Measurements from ENCODE around the gene STEAP1.
A peak's percentile ranks its signal among the peaks of the same experiment; 100 is the strongest.
"Not testable (repeated sequence)": the region's sequence is repeated elsewhere in the genome, so short reads cannot be mapped to it uniquely, and the experiment has no call there.

STEAP1 gene

DNA sequence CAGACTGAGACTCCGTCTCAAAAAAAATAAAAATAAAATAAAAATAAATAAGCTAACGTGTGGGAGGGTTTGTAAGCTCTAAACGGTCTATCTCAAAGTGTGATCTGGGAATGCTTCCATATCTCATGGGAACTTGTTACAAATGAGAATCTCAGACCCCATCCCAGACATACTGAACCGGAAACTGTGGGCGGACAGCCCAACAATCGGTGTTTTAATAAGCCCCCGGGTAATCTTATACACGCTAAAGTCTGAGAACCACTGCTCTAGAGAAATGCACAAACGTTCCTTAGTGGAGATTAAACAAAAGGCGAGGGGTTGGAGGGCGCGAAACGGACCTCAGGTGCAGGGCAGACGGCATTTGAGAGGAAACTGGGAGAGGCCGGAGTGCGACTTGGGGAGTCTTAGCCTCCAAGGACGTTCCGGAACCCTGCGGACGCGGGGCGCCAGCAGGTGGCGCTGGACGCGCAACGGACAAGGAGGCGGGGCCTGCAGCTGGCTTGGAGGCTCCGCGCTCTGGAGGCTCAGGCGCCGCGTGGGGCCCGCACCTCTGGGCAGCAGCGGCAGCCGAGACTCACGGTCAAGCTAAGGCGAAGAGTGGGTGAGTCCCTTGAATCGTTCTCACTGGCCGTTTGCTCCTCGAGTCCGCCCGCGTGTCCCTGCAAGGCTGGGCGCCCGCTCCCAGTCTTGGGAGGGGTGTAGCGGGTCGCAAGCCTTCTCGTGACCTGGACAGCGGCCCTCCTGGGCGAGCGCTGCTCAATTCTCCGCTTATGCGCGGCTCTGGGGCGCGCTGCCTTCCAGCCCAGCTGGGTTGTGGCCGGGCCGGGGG, at the start of gene STEAP1:
Gene STEAP1 (plus strand): TSS at position 527 of the 829 bp plus-strand sequence. CDS start 5,320 bp downstream, outside the sequence.
- not testable (repeated sequence) for H3K36me3 Mint-ChIP-seq; H3K27ac Mint-ChIP-seq; H3K4me1 Mint-ChIP-seq (ENCODE audit: low read depth); H3K9me3 Mint-ChIP-seq (ENCODE audit: low read depth)
- peak within 1 kb of the TSS; percentile 73 for H3K4me3 Mint-ChIP-seq
- H3K27me3 Mint-ChIP-seq: peaks cover 24% of the 10 kb centered on the region

DNA sequence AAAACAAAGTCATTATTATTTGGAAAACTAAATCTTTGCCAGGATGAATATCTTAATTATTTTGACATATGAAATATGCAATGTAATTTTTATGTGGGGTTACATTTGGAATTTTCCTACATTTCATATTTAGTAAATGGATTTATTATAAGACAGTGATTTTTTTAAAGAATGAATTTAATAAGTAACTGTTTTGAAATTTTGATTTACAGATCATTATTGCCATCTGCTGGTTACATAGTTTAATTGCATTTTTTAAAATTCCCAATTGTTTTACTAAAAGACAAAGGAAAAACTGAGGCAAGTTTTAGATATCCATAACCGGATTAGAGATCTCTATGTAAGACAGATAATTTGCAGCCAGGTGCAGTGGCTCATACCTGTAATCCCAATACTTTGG, 39.3 kb upstream of the STEAP1 start:
- not testable (repeated sequence) for H3K27ac Mint-ChIP-seq; H3K9me3 Mint-ChIP-seq (ENCODE audit: low read depth); H3K36me3 Mint-ChIP-seq; H3K4me3 Mint-ChIP-seq
- Mint-ChIP-seq H3K4me1 (ENCODE audit: low read depth) (peaks cover 11% of the 10 kb centered on the region), H3K27me3 (peaks cover 11% of the 10 kb centered on the region)

GRCh38 chr7:90118551-90119177, 35.6 kb upstream of the STEAP1 start:
- Mint-ChIP-seq H3K4me1 (ENCODE audit: low read depth) (peaks cover 14% of the 10 kb centered on the region), H3K4me3 (peak overlapping the region; percentile 88), H3K27me3 (peaks cover 15% of the 10 kb centered on the region)
- H3K27ac Mint-ChIP-seq; H3K9me3 Mint-ChIP-seq (ENCODE audit: low read depth); H3K36me3 Mint-ChIP-seq: not testable (repeated sequence)

- Mint-ChIP-seq H3K4me3 (peak overlapping the region; percentile 88), H3K4me1 (ENCODE audit: low read depth) (peaks cover 14% of the 10 kb centered on the region), H3K27ac (peak overlapping the region; percentile 19), H3K9me3 (ENCODE audit: low read depth) (no peaks in the 10 kb centered on the region), H3K36me3 (no peaks in the 10 kb centered on the region), H3K27me3 (peaks cover 15% of the 10 kb centered on the region)
These were observed 34.9 kb upstream of the STEAP1 start for GRCh38 chr7:90119178-90119971.

- Mint-ChIP-seq H3K4me3 (peak overlapping the region; percentile 88), H3K4me1 (ENCODE audit: low read depth) (peaks cover 14% of the 10 kb centered on the region), H3K27me3 (peaks cover 15% of the 10 kb centered on the region), H3K27ac (peak overlapping the region; percentile 19)
- H3K9me3 Mint-ChIP-seq (ENCODE audit: low read depth); H3K36me3 Mint-ChIP-seq: not testable (repeated sequence)
These were observed 34.1 kb upstream of the STEAP1 start for GRCh38 chr7:90120205-90120604.

DNA sequence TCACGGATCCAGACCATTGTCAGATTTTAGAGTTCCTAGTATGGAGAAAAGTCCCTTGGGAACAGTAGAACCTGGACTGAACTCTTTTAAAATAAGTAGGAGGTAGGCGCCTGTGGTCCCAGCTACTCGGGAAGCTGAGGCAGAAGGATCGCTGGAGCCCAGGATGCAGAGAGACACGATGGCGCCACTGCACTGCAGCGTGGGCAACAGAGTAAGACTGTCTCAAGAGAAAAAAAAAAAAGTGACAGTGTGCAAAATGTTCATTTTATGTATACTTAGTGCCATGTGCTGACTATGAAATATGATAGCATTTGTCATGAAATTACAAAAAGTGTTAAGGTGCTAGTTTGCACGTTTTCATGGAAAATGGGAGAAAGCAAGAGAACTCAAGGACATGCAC, 22.5 kb upstream of the STEAP1 start:
- not testable (repeated sequence) for H3K4me1 Mint-ChIP-seq (ENCODE audit: low read depth); H3K4me3 Mint-ChIP-seq; H3K36me3 Mint-ChIP-seq; H3K27me3 Mint-ChIP-seq; H3K27ac Mint-ChIP-seq; H3K9me3 Mint-ChIP-seq (ENCODE audit: low read depth)

- not testable (repeated sequence) for H3K4me3 Mint-ChIP-seq; H3K4me1 Mint-ChIP-seq (ENCODE audit: low read depth); H3K27ac Mint-ChIP-seq; H3K27me3 Mint-ChIP-seq; H3K9me3 Mint-ChIP-seq (ENCODE audit: low read depth); H3K36me3 Mint-ChIP-seq
These were observed 6.9 kb upstream of the STEAP1 start for GRCh38 chr7:90147079-90147960.

GRCh38 chr7:90149428-90149827, 4.8 kb upstream of the STEAP1 start:
- H3K9me3 Mint-ChIP-seq (ENCODE audit: low read depth); H3K4me3 Mint-ChIP-seq; H3K36me3 Mint-ChIP-seq; H3K4me1 Mint-ChIP-seq (ENCODE audit: low read depth); H3K27ac Mint-ChIP-seq: not testable (repeated sequence)
- H3K27me3 Mint-ChIP-seq: peaks cover 12% of the 10 kb centered on the region

GRCh38 chr7:90151884-90152283, 2.4 kb upstream of the STEAP1 start:
- H3K36me3 Mint-ChIP-seq; H3K4me3 Mint-ChIP-seq; H3K4me1 Mint-ChIP-seq (ENCODE audit: low read depth); H3K27ac Mint-ChIP-seq; H3K9me3 Mint-ChIP-seq (ENCODE audit: low read depth): not testable (repeated sequence)
- peaks cover 21% of the 10 kb centered on the region for H3K27me3 Mint-ChIP-seq

DNA sequence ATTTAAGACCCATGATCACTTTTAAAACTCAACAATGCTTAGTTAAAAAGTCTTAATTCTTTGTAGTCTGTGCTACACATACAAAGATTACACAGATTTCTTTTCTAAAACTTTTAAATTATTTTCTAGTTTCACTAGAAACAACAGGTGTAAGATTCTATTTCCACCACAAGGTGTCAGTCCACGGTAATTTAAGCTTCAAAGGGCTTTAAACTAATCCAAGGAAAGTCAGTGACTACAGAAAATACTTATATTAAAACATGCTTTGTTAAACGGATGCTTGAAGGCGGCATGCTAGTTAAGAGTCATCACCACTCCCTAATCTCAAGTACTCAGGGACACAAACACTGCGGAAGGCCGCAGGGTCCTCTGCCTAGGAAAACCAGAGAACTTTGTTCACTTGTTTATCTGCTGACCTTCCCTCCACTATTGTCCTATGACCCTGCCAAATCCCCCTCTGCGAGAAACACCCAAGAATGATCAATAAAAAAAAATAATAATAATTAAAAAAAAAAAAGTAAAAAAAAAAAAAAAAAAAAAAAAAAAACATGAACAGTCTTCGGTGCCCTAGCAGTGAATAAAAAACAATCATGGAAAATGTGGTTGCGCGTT, 1.5 kb upstream of the STEAP1 start:
- not testable (repeated sequence) for H3K4me3 Mint-ChIP-seq, H3K27ac Mint-ChIP-seq

DNA sequence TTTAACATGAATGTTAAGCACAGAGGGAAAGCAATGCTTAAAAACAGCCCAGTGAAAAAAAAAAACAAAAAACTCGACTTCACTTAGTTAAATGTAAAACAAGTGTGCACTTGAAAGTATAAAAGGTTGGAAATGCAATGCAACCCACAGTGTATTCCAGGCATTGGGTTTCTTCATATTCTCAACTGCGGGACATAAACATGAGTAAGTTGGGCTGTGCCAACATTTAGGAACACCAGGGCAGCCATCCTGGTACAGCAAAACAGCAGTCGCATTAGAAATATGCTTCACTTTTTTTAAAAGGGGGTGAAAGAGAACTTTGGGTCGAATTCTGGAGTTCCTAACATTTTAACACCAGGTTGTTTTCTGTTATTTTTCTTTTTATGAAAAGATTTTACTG, 937 bp downstream of the STEAP1 start:
- no peaks in the 10 kb centered on the region for H3K9me3 Mint-ChIP-seq (ENCODE audit: low read depth)
- no peaks in the 10 kb centered on the region for H3K36me3 Mint-ChIP-seq

More for the DNA sequence above, 1.5 kb upstream of the STEAP1 start:
- H3K9me3 Mint-ChIP-seq (ENCODE audit: low read depth); H3K36me3 Mint-ChIP-seq; H3K4me1 Mint-ChIP-seq (ENCODE audit: low read depth): not testable (repeated sequence)
- peaks cover 24% of the 10 kb centered on the region for H3K27me3 Mint-ChIP-seq

GRCh38 chr7:90157331-90157730, 3.1 kb downstream of the STEAP1 start:
- not testable (repeated sequence) for H3K4me1 Mint-ChIP-seq (ENCODE audit: low read depth); H3K4me3 Mint-ChIP-seq; H3K27ac Mint-ChIP-seq; H3K9me3 Mint-ChIP-seq (ENCODE audit: low read depth); H3K36me3 Mint-ChIP-seq
- H3K27me3 Mint-ChIP-seq: peaks cover 22% of the 10 kb centered on the region

More for the DNA sequence above, 937 bp downstream of the STEAP1 start:
- Mint-ChIP-seq H3K27me3 (peaks cover 26% of the 10 kb centered on the region), H3K27ac (no peak overlapping the region), H3K4me3 (peak overlapping the region; percentile 73), H3K4me1 (ENCODE audit: low read depth) (peaks cover 6% of the 10 kb centered on the region)

DNA sequence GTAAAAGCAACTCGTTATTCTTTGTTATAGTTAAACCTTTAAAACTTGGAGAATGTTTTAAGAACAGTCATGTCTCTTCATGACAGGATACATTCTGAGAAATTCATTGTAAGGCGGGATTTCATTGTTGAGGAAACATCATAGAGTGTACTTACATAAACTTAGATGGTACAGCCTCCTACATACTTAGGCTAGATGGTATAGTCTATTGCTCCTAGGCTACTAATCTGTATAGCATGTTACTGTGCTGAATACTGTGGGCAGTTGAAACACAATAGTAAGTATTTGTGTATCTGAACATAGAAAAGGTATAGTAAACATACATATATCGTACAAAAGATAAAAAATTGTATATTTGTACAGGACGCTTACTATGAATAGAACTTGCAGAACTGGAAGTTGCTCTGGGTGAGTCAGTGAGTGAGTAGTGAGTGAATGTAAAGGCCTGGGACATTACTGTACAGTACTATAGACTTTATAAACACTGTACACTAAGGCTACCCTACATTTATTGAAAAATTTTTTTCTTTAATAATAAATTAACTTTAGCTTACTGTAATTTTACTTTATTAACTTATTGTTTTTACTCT, 3.6 kb downstream of the STEAP1 start:
- H3K9me3 Mint-ChIP-seq (ENCODE audit: low read depth); H3K4me1 Mint-ChIP-seq (ENCODE audit: low read depth); H3K27ac Mint-ChIP-seq; H3K36me3 Mint-ChIP-seq; H3K4me3 Mint-ChIP-seq: not testable (repeated sequence)
- peaks cover 20% of the 10 kb centered on the region for H3K27me3 Mint-ChIP-seq

DNA sequence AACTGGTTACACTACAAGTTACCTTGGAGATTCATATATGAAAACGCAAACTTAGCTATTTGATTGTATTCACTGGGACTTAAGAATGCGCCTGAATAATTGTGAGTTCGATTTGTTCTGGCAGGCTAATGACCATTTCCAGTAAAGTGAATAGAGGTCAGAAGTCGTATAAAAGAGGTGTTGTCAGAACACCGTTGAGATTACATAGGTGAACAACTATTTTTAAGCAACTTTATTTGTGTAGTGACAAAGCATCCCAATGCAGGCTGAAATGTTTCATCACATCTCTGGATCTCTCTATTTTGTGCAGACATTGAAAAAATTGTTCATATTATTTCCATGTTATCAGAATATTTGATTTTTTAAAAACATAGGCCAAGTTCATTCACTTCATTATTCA, 9.3 kb downstream of the STEAP1 start:
- Mint-ChIP-seq H3K27me3 (peaks cover 10% of the 10 kb centered on the region), H3K36me3 (no peaks in the 10 kb centered on the region), H3K9me3 (ENCODE audit: low read depth) (no peaks in the 10 kb centered on the region), H3K4me3 (no peak overlapping the region), H3K27ac (no peak overlapping the region), H3K4me1 (ENCODE audit: low read depth) (no peaks in the 10 kb centered on the region)
